NCI-H2029 treated with DMSO at 0.1 percent for 48 hours (cell line): ENCODE results near the gene ITSN2.

Source experiments
- DNase-seq: peaks from one replicate; lab custom pipeline; 2025; lab: John Stamatoyannopoulos, UW

The ITSN2 gene

GRCh38 chr2:24334245-24334633 is 26.1 kb downstream of the ITSN2 start:
- no peak for DNase-seq

GRCh38 chr2:24332791-24333540 is 27.4 kb downstream of the ITSN2 start:
- no peak for DNase-seq

DNA sequence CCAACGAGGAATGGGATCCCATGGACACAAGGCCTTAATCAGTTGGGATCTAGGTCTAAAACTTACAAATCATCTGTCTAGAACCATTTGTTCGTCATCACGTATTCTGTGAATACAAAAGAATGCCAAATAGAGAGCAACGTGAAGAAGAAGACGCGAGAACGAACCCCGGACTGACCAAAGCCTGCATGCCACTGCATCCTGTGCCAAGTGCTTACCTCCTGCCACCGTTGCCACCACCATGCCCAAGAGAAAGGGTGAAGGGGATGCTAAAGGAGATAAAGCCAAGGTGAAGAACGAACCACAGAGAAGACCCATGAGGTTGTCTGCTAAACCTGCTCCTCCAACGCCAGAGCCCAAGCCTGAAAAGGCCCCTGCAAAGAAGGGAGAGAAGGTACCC is 30.2 kb downstream of the ITSN2 start:
- no peak for DNase-seq

GRCh38 chr2:24329700-24330099 is 30.6 kb downstream of the ITSN2 start:
- DNase-seq = no peak

DNA sequence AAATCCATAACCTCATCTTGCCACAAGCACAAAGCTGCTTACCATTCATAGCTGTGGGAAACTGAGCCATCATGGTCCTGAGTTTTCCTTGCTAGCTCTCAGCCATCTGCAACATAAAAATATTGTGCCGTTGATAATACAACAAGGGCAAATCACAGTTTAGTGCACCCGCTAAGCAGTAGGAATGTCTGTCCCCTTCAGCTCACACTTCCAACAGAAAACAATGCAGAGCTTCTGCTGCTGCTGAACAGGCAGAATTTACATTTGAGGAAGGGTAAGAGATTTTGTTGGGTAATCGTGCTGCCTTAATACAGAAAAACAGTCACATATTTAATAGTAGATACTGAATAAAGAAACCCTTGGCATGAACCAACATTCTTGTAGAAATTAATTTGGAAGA is 32.3 kb downstream of the ITSN2 start:
- DNase-seq = no peak

GRCh38 chr2:24317491-24317920 is 42.8 kb downstream of the ITSN2 start:
- no peak for DNase-seq

DNA sequence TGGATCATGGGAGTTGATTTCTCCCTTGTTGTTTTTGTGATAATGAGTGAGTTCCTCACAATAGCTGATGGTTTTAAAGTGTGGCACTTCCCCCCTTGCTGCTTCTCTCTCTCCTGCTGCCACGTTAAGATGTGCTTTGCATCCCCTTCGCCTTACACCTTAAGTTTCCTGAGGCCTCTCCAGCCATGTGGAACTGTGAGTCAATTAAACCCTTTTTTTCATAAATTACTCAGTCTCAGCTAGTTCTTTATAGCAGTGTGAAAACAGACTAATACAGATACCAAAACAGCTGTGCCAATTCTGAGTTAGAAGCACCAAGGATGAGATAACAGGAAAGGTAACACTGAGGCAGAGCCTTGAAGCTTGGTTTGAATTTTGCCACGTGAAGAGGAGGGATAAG is 44.7 kb downstream of the ITSN2 start:
- no peak for DNase-seq

GRCh38 chr2:24313744-24314632 is 46.3 kb downstream of the ITSN2 start:
- no peak for DNase-seq

DNA sequence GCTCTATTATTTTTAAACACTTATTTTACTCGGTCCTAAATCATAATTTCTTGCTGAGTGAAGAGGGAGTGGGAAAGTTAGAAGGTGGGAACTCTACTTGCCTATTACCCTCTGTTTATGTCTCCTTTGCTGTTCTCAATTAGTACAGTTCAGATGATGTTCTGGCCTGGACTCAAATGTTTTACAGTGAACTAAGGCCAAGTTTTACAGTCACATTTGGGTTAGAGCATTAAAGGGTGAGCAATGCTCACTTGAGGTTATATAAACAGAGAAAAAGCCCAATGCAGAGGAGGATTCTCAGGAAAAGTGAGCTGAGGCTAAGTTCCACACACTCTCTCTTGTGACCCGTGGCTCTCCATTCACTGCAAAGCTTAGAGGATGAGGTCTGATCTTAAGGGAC is 52.4 kb downstream of the ITSN2 start:
- no peak for DNase-seq

GRCh38 chr2:24304631-24305030 is 55.7 kb downstream of the ITSN2 start:
- DNase-seq = no peak

GRCh38 chr2:24304098-24304497 is 56.2 kb downstream of the ITSN2 start:
- no peak for DNase-seq

GRCh38 chr2:24301599-24301998 is 58.7 kb downstream of the ITSN2 start:
- DNase-seq = no peak

GRCh38 chr2:24297663-24298062 is 62.7 kb downstream of the ITSN2 start:
- DNase-seq = no peak

GRCh38 chr2:24287171-24287570 is 73.2 kb downstream of the ITSN2 start:
- no peak for DNase-seq

DNA sequence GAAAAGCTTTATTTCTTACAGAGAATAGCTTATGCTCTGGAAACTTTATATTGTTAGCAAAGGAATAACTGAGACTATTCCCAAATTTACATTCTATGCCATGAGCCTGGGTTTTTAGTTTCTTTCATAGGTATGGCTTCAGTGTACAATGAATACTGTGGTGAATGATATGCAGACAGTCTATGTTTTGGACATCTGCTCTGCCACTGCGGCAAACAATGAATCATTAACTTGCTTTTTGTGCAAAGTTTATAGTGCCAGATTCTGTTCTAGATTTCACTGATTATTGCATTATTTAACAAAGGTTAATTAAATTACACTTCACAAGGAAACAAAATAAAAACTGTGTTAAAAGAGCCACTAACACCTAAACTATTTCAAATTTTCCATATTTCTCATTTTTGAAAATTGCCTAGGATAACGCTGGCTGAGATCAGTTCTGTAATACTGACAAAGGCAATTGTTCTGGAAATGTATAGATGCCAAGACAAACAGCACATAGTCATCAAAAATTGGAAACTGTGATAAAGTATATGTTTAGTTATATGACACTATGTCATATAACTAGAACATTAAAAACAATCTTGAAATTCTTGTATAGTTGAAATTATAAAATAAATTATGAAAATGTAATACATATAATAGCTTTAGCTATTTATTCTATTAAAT is 74.7 kb downstream of the ITSN2 start:
- no peak for DNase-seq

DNA sequence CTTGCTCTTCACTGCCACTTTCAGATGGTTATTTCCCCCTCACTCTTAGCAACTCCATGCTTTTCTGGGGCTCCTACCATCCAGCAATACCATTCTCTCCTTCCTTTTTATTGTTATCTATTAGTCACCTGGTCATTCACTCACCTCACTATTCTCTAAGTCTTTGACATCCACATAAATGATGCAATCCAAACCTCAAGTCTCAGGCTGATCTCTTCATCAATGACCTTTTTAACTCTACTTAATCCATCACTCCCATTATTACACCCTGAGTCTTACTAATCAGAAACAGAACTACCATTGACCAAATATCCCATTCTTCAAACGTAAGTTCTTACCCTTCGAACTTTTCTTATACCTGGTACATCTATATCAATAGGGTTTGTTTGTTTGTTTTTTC is 79.7 kb downstream of the ITSN2 start:
- DNase-seq = no peak

DNA sequence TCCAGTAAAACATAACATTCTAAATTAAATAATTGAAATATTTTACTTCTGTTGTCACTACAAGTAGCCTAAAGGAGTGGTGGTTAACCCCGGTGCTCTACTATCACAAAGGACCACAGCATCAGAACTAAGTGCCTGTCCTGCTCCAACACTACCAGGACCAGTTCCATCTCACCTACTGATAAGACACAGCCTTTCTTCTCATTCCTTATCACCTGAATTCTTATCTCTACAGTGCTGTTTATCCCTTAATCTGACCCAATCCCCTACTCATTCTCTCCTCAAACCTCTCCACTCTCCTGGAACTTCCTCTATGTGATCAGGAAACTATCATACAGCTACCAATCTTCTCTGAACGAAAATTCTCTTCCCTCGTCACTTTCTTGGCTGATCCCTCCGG is 80.2 kb downstream of the ITSN2 start:
- DNase-seq = no peak

- DNase-seq = no peak
Measured at GRCh38 chr2:24276349-24276899, 83.9 kb downstream of the ITSN2 start.

- no peak for DNase-seq
Measured at GRCh38 chr2:24274809-24275208, 85.5 kb downstream of the ITSN2 start.

GRCh38 chr2:24273598-24273997 is 86.7 kb downstream of the ITSN2 start:
- no peak for DNase-seq

DNA sequence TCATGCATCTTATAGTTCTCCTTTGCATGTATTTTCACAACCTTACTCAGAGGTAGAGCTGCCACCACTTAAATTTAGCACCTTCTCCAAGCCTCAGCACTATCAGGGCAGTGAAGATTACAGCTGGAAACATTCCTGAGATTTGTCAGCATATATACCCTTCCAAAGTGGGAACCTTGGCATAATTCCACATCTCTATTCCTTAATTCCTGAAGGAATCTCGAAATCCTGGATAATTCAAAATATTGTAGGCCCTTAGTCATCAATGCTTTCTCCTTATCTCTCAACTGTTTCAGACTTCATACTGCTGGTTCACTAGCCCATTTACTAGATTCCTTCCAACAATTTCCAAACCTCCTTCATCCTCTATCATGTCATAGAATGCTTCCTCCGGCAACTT is 87.4 kb downstream of the ITSN2 start:
- DNase-seq = no peak

DNA sequence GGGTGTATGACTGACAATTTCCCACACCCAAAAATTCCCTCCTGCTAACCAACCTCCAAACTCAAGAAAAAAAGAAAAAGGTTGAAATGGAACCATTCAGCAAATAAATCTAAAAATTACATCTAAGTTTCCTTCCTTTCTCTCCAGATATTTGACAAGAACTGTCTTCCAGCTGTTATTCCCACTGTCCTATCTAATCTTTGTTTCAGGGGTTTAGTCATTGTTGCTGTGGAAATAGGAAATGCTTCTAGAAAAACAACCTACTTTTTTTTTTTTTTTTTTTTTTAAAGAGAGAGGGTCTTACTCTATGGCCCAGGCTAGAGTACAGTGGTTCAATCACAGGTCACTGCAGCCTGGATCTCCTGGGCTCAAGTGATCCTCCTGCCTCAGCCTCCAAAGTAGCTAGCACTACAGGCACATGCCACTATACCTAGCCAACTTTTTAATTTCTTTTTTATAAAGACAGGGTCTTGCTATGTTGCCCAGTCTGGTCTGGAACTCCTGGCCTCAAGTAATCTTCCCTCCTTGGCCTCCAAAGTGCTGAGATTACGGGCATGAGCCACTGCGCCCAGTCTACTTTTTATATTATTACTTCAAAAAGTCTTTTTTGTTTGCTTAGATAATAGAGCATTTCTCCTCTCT is 88.1 kb downstream of the ITSN2 start:
- DNase-seq = no peak
